Activated naive CD4-positive, alpha-beta T cell treated with Interleukin-2 at 50 U/mL for 16 hours (primary cell): Measurements from ENCODE around the gene COX6B2.
A peak's percentile ranks its signal among the peaks of the same experiment; 100 is the strongest.

ENCODE experiments used
- DNase-seq: peaks from one replicate; pipeline ENCODE4 v3.0.0-alpha.2; 2020

COX6B2 gene

DNA sequence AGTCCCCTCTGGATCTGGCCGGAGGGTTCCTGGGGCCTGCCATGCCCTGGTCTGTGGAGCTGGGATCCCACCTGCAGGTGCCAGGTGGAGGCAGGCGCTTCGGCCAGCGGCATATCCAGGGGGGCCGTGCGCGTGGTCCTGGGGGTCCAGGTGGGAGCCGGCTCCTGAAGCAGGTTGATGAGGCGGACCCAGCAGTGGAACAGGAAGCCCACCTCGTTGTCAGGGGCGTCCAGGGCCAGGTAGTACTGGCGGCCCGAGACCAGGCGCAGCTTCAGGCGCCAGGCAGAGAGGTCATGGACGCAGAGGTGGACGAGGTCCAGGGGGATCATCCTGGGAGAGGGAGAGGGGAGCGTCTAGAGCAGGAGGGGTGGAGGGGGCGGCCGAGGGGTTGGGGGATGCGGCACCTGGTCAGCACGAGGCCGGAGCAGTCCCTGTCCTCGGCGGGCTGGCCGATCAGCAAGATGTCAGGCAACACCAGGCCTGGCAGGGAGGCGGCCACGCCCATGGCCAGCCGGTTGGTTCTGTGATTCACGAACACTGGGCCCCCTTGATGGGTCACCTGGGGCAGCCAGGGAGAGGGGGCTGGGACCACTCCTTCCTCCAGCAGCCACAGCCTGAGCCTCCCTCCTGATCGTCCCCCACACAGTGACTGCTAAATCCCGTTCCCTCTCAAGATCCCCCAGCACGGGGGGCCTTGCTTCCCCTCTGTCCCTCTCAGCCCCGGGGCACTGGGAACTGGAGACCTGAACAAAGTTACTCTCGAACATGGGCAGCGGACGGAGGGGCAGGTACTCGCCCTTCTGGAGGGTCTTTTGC lies 7.9 kb upstream of the COX6B2 start:
- DNase-seq: no peak

DNA sequence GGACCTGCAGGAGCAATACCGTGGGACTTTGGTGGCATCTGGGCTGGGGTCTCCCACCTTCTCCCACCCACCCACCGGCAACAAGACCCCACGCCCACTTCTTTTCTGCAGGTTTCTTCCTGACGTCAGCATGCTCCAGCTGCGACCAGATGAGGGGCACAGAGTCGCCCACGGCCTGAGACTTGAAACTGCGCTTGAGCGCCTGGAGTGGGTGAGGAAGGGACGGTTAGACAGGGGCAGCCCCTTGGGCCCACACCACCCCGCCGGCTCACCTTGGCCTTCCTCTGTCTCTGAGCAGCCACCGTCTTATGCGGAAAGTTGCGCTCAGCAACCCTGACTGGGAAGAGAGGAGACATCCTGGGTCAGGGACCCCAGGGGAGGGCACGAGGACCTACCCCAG lies 6.4 kb upstream of the COX6B2 start:
- DNase-seq: no peak

DNA sequence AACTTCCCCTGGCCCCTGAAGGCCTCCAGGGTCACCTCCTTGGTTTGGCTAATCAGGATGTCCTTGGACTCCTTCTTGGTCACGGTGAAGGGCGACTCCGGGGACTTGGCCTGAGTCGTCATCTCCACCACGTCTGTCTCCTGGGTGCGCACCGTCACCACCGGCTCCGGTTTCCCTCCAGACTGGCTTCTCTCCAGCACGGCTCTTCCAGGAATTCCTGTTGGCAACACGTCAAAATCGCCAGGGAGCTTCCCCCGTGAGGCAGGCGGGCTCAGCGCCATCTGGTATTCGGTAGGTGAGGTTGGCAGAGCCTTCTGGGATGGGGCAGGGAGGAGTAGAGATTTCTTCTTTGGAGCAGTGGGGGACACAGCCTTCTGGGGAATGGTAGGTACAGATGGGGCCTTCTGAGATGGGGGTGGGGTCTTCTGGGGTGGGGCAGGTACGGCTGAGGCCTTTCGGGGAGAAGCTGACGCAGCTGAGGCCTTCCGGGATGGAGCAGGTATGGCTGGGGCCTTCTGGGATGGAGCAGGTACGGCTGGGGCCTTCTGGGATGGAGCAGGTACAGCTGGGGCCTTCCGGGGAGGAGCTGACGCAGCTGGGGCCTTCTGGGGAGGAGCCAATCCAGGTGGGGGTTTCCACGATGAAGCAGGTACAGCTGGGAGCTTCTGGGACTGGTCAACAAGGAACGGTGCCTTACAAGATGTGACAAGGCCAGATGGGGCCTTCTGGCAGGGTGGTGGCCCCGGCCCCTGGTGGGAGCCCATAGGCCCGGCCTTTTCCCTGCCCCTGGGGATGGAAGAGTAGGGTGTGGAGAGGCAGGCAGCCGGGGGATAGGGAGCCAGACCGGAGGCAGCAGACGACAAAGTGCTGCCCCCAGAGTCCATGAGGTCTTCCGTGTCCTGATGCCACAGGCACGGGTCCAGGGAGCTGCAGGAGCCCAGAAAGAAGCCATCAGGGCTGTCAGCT lies 4.7 kb upstream of the COX6B2 start:
- DNase-seq: no peak

DNA sequence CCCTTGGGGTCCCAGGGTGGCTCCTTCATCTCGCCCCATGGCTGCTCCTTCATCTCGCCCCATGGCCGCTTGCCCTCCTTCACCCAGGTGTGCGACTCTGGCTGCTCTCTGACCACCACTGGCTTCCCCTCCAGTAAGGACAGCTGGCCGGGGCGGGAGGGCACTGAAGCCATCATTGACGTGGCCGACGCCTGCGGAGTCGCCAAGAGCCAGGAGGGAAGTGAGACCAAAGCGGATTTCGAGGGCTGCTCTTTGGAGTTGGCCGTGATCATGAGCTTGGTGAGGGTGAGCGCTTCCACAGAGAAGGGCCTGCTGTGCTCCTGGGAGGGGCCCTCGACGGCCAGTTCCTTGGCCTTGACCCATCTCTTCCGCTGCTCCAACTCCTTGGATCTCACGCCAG lies 4.0 kb upstream of the COX6B2 start:
- DNase-seq: no peak

DNA sequence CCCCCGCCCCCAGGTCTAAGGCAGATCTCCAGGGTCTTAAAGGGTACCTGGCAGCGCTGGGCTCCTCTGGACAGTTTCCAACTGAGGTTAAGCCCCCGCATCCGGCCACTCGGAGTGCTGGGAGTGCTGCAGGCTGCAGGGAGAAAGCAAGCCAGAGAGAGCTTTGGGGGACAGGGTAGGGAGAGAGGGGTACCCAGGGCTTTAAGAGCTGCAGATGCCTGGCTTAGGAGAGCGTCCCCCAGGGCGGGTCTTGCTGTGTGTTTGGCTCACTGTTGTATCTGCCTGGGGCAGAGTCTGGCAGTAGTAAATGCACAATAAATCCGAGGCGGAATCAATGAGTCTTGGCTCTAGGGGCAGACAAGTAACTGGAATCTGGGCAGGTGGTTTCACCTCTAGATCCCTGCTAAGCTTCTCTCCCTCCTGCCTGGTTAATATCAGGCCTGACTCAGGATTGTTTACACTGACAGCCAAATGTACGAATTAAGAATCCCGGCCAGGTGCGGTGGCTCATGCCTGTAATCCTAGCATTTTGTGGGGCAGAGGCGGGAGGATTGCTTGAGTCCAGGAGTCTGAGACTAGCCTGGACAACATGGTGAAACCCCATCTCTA lies 798 bp upstream of the COX6B2 start:
- no peak for DNase-seq

DNA sequence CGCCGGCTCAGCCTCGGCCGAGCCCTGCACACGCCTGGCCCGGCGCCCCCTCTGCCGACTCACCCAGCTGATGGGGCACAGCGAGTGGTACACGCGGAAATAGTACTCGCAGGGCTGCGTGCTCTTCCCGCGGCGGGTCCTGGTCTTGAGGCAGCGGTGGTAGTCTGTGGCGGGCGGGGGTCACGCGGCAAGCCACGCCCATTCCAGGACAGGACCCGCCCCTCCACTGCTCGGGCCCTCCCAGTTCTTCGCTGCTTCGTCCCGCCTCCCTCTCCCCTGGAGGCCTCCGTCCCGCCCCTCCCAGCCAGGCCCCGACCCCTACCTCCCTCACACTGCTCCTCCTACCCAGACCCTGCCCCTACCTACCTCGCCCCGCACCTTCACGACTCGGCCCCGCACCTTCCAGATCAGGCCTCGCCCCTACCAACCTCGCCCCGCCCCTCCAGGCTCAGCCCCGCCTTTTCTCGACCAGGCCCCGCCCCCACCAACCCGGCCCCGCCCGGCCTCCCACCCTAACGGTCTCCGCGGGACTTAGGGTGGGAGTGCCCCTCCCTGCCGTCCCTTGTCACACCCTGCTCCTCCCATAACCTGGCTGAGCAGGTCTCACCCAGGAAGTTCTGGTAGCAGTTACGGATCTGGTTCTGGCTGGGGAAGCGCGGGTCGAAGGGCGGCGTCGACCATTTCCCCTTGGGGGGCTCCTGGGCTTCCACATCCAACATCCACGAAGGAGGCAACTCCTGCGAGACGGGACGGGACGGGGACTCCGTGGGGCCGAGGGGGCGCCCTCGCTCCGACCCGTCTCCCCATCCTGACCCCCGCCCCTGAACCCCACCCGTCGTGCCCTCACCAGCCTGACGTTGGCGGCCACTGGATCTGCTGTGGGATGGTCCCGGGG lies 469 bp downstream of the COX6B2 start:
- peak; percentile 73 for DNase-seq

DNA sequence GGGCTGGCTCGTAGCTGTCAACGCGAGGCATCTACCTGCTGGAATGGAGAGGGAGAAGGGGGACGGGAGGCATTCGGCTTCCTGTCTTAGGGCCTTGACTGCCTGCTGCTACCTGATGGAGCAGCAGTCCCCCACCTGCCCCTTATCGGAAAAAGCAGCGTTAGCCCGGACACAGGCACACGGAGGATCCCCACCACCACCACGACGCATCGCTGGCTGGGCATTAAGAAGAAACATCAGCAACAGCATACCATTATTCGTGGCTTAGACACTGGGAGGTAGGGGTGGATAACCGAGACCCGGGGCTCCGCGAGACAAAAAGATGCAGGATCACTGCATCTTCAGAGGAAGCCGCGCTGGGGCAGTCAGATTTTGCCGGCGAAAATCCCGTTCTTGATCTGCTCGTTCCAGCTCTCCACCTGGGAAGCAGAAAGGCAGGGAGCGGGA lies 1.1 kb downstream of the COX6B2 start:
- no peak for DNase-seq

DNA sequence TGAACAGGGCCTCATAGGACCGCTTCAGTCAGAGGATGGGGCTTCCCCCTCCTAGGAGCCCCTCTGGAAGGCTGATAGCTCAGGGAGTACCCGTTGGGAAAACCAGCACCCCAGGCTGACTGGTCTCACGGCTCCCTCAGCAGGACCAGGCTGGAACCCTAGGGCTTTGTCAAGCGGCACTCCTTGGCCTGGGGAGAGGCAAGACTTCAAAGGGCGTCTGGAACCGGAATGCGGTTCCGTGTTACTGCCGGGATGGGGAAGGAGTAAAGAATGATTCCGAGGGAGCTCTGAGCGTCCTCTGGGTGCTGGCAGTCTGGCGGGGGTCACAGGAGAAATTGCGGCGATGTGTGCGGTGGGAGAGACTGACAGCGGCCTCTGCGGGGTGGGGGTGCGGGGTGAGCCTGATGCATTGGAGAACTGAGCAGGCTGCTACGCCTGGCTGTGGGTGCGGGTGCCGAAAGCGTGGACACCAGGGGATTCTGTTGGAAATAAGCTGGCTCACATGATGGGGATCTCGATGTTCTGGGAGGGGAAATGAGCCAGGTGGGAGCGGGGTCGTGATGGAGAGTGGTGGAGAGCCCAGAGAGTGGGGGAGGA lies 1.9 kb downstream of the COX6B2 start:
- DNase-seq: no peak

DNA sequence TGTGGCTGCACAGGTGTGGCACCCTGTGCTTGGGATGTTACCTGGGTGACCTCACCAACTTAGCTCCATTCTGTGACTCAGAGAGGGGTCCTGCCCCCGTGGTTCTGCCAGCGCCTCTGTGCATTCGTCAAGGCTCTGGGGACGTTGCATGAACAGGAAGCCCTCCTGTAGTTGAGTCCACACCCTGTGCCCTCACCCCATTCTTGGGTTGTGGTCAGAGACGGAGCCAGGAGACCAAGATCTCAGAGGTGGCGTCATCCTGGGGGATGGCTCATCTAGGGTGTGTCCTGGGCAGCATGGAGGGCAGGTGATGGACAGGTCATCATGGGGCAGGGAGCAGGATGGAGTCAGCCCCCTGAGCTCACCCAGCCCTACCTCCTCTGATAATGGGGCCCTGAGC lies 2.5 kb downstream of the COX6B2 start:
- no peak for DNase-seq

DNA sequence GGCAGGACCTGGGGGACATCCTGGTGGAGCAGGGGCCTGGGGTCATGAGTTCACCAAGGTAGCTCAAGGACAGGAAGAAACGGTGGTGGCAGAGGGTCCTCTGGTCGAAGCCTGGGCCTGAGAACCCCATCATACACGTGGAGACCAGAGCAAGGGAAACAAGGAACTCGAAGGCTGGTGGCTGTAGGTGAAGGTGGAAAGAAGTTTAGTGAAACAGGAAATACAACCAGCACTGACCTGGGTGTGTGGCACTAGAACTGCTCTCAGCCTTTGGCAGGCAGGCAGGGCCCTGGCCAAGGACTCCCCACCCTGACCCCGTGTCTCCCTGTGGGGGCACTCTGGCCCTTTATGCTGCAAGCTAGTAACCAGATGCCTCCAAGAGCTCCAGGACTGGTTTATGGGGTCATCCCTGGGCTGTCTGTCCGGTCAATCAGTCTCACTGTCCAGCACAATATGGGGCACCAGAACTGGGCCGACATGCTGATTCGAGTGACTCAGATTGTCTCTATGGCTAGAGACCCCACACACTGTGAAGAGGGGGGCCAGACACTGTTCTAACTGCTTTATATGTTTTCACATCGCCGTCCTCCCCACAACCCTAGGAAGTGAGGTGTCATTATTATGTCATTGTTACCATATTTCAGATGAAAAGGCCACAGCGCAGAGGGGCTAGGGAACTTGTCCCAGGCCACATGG lies 3.8 kb downstream of the COX6B2 start:
- no peak for DNase-seq

DNA sequence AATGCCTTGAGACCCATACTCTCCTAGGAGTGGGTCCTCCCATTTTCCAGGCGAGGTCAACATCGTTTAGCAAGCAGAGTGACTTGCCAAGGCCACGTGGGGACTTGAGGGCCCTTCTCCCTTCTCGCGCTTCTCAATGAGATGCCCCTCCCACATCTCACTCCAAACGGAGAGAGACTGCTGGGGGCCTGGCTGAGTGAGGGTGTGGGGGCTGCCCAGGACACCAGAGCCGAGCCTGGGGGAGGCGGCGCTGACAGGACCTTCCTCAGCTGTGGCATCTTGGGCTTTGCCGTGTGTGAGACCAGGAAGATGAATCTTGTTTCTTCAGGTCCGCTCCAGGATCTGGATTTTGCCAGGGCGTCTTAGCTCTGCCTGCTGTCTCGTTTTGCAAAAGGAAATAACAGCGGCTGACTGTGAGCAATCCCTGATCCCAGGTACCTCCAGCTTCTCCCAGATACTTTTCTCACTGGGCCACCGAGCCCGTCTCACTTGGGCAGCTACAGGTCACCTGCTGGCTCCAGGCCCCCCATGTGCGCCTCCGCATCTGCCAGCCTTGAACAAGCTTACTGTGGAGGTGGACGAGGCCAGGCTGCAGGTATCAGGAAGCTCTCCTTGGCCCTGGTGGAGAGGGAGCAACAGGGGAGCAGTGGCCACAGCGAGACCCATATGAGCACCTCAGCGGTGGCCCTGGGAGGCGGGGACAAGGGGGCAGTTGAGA lies 6.0 kb downstream of the COX6B2 start:
- no peak for DNase-seq

DNA sequence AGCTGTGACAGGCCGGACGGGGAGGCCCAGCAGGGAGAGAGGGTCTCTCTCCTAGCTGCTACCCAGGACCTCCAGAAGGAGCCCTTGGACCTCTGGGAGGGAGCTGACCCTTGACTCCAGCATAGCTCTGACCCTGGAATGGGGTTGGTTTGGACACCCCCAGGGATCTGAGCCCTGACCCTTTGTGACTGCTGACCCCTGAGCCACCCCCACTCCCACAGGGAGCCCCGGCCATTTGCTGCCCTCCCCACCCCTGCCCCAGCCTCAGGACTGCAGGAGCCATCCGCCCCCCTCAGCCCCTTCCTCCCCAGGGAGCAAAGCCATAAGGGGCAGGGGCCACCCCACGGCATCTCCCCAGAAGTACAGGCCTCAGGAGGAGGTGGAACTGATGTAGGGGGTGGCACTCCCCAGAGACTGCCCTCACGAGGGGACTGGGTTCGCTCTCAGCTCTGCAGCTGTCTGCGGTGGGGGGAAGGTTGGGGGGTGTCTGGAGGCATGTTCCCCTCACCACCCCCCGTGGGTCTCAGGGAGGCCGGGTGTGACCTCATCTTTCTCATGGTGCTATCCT lies 7.0 kb downstream of the COX6B2 start:
- no peak for DNase-seq

DNA sequence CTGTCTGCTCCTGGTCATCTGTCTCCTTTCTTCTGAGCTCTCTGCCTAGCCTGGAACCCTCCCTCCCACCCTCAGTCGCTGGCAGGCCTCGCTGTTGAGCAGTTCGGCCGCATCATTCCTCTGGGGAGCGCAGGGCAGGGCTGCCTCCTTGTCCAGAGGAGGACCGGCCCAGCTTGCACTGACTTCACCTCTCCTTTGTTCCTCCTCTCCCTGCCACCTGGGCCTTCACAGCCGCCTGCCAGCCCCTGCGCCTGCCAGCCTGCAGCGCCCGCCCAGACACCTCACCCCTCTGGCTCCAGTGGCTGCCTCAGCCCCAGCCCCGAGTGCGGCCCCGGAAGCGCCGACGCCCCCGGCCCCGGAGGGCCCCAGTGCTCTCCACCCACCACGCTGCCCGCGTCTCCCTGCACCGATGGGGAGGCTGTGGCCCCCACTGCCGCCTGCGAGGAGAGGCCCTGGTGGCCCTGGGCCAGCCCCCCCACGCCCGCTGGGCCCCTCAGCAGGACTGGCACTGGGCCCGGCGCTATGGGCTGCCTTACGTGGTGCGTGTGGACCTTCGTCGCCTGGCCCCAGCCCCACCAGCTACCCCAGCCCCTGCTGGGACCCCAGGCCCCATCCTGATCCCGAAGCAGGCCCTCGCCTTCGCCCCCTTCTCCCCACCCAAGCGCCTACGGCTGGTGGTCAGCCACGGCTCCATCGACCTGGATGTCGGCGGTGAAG lies 7.6 kb downstream of the COX6B2 start:
- no peak for DNase-seq

DNA sequence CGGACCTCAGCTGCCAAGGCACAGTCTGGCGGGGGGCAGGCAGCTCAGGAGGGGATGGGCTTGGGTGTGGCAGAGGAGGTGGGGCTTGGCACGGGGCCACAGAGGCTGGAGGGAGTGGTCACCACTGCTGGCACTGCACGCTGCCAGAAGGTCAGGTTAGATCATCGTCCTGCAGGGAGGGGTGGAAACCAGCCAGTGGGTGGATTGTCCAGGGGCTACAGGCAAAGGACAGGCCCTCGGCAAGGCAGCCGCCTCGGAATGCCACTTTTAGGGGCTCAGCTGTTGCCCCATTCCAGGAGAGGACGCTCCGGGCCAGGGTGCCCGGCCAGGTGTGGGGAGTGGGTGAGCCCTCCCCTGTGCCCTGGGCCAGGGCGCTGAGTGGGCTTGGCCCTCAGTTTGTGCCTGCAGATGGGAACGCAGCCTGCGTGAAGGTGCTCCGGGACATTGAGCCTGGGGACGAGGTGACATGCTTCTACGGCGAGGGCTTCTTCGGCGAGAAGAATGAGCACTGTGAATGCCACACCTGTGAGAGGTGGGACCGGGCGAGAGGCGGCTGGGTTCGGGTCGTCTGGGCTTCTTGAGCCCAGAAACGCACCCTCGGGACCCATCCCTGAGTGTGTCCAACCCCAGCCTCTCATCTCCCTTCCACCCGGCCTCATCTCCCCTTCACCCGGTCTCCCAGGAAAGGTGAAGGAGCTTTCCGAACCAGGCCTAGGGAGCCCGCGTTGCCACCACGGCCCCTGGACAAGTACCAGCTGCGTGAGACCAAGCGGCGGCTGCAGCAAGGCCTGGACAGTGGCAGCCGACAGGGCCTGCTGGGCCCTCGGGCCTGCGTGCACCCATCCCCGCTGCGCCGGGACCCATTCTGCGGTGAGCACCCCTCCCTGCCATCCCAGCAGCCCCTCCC lies 8.4 kb downstream of the COX6B2 start:
- no peak for DNase-seq

DNA sequence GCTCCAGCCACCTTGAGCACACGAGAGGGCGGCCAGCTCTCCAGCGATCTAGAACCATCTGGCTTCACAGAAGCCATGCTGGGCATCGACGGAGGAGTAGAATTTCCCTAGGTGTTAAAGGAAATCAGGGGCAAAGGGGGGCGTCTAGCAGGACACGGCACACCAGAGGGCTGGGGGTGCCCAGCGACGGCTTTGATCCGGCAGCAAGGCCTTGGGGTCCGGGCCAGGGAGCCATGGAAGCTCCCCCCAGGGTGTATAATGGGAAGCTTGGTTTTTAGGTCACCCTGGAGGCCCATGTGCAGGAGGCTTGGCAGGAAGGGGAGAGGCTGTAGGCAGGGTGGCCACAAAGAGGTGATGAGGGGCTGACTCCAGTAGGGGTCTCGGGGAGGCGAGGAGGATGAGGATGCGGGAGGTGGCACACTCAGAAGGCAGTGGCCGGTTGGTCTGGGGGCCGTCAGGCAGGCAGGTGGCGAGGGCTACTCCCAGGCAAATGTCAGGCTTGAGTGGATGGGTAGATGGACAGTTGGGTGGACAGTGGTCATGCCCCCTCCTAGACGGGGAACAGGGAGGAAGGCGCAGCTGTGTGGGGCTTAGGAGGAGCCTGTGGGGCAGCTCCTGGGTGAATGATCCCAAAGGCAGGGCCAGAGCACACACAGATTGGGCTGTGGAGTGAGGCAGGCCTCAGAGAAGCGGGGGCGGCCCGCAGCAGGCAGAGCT lies 9.3 kb downstream of the COX6B2 start:
- no peak for DNase-seq

DNA sequence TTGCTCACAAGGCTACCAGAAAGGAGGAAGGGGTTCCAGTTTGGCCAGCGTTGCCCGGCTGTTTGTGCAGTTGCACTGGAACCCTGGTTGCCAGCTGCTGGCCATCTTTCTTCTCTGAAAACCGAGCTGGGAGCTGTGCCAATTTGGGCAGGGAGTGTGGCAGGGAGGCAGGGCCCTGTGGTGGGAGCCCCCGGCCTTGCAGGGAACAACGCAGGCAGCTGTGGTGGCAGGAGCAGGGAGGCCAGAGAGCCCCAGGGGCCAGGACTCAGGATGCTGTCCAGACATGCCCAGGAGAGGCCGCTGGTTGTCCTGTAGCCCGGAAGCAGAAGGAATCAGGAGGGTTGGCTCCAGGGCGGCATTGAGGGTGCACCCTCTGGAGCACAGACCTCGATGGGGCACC lies 10.1 kb downstream of the COX6B2 start:
- DNase-seq: no peak

DNA sequence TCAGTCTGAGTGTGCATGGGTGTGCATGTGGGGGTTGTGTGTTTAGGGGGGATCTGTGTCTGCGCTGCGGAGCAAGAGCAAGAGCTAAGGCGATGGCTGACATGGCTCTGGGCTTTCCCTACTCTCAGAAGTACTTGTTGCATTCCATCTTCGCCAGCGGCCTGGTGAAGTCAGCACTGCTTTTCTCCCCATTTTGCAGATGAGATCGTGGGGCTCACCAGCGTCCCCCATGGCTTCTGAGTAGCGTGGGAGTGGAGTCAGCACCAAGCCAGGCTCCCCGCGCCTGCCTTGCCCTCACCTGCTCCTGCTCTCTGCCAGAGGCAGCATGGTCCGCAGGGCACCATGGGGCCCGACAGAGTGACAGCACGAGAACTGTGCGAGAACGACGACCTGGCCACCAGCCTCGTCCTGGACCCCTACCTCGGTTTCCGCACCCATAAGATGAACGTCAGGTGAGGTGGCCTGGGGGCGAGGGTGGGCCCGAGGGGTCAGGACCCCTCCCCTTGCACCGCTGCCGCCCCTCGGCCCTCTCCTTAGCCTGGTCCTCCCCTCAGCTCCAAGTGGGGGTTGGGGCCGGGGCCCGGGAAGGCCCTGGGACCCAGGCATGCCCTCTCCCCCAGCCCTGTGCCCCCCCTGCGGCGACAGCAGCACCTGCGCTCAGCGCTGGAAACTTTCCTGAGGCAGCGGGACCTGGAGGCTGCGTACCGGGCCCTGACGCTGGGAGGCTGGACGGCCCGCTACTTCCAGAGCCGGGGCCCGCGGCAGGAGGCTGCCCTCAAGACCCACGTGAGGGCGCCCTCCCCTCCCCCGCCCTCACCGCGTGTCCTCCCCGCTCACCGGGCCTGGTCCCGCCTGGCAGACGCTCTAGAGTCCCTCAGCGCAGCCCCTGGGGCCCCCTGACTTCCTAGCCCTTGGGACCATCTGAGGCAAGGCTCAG lies 12.7 kb downstream of the COX6B2 start:
- DNase-seq: no peak
